Stimulated activated effector memory CD8-positive, alpha-beta T cell treated with anti-CD3 and anti-CD28 coated beads, Interleukin-12 subunit alpha, Interleukin-12 subunit beta, amount 100 ng/mL, for 72 hours (primary cell): Measurements from ENCODE around the gene RBM28.
"Not testable (repeated sequence)": the region's sequence is repeated elsewhere in the genome, so short reads cannot be mapped to it uniquely, and the experiment has no call there.

Experiments used
- ATAC-seq: fragments of 150-1000 bp; cut with Tn5 transposase; 2 replicates; pipeline ENCODE4 v1.10.0; 2021
- DNase-seq, 2 donors: peaks; one replicate each; pipeline ENCODE4 v3.0.0; 2021 to 2022; ENCODE audit warnings: low spot score in 2 of 2
- H3K27ac Mint-ChIP-seq: one replicate; pipeline ENCODE4 v1.8.0; 2022; ENCODE audit warnings: mild to moderate bottlenecking, mixed read lengths
- H3K36me3 Mint-ChIP-seq: one replicate; pipeline ENCODE4 v1.8.0; 2022; ENCODE audit warnings: mild to moderate bottlenecking, mixed read lengths
- H3K4me1 Mint-ChIP-seq: one replicate; pipeline ENCODE4 v1.8.0; 2022; ENCODE audit warnings: mixed read lengths
- H3K4me3 Mint-ChIP-seq: one replicate; pipeline ENCODE4 v1.8.0; 2022; ENCODE audit warnings: mild to moderate bottlenecking, mixed read lengths
- H3K9me3 Mint-ChIP-seq: one replicate; pipeline ENCODE4 v1.8.0; 2022; ENCODE audit warnings: mixed read lengths

The RBM28 gene

DNA sequence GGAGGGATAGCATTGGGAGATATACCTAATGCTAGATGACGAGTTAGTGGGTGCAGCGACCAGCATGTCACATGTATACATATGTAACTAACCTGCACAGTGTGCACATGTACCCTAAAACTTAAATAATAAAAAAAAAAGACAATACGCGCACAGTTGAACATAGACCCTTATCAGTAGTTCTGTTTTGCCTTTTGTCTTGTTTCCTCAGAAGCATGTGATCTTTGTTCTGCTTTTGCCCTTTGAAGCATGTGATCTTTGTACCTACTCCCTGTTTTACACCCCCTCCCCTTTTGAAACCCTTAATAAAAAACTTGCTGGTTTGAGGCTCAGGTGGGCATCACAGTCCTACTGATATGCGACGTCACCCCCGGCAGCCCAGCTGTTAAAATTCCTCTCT, 45.7 kb downstream of the RBM28 start:
- H3K27ac Mint-ChIP-seq, DNase-seq, H3K9me3 Mint-ChIP-seq, H3K4me3 Mint-ChIP-seq, H3K4me1 Mint-ChIP-seq, ATAC-seq, H3K36me3 Mint-ChIP-seq: not testable (repeated sequence)

DNA sequence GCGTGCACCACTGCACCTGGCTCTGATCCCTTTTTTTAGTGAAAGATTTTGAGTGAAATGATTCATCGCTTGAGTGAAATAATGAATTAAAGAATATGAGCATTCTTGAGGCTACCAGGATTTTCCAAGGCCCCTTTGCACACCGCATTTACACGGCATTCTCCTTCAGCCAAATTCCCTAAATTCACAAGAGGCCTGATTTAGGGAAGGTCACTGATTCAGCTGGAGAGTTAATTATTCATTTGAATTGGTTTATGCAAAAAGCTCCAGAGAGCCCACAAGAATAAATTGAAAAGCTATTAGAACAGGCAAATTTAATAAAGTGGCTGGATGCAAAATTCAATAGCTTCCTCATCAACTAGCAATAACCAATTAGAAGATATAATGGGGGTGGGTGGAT, 56.2 kb downstream of the RBM28 start:
- no peaks in the 10 kb centered on the region for H3K9me3 Mint-ChIP-seq
- DNase-seq (no peak), ATAC-seq (no peak)
- H3K27ac Mint-ChIP-seq = no peak overlapping the region
- no peak overlapping the region for H3K4me3 Mint-ChIP-seq
- no peaks in the 10 kb centered on the region for H3K36me3 Mint-ChIP-seq
- no peaks in the 10 kb centered on the region for H3K4me1 Mint-ChIP-seq

DNA sequence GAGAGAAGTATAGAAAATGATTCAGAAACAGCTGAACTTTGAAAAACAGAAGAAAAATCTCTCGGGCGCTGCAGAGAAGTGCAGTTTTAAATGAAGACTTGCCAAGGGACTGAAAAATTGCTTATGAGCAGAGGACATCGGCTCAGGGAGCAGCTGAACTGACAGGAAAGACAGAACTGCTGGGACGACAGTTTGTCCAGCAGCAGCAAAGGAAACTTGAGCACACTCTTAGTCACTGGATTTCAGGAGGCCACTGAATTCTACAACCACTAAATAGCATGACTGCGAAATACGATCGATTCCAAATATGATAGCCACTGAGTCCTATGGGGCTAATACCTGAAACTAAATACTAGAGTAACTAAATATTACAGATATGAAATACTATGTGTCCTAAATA, 59.6 kb downstream of the RBM28 start:
- Mint-ChIP-seq H3K4me3 (no peak overlapping the region), H3K36me3 (peaks cover 6% of the 10 kb centered on the region), H3K27ac (no peak overlapping the region), H3K9me3 (peaks cover 13% of the 10 kb centered on the region), H3K4me1 (no peaks in the 10 kb centered on the region)
- ATAC-seq (no peak), DNase-seq (no peak)

DNA sequence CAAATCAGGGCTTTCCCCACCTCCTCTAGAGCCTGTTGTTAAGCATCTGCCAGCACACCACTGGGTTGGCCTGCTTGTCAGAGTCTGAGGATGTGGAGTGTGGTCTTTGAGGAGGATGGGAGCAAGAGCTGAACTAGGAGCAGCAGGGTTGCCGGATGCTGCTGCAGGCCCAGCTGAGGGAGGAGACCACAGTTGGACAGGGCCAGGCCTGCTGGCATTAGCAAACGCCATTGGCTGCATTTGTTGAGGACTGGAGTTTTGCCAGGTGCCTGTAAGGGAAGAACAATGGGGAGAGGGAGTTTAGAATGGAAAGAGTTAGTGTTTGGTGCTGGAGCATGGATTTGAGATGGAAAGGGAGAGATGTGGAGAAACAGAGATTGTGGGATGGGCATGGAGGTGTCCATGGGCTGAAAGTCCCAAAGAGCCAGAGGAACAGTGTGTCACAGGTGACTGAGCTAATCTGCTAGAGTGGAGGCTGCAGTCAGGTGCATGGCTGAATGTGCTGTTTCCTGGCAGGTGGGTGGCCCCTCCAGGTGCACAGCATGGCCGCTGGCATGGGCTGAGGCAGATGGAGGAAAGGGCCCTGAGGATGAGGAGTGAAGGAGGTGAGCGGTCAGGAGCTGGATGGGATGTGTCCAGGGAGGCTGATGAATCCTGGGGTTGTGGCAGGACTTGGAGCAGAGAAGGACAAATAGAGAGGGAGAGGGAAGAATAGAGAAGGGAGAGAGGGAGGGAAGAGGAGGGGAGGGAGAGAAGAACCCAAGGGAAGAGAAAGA, 61.9 kb downstream of the RBM28 start:
- no peak overlapping the region for H3K4me3 Mint-ChIP-seq
- H3K27ac Mint-ChIP-seq = peak overlapping the region; percentile 21
- peaks cover 20% of the 10 kb centered on the region for H3K9me3 Mint-ChIP-seq
- peaks cover 6% of the 10 kb centered on the region for H3K36me3 Mint-ChIP-seq
- DNase-seq = no peak
- no peaks in the 10 kb centered on the region for H3K4me1 Mint-ChIP-seq
- no peak for ATAC-seq

DNA sequence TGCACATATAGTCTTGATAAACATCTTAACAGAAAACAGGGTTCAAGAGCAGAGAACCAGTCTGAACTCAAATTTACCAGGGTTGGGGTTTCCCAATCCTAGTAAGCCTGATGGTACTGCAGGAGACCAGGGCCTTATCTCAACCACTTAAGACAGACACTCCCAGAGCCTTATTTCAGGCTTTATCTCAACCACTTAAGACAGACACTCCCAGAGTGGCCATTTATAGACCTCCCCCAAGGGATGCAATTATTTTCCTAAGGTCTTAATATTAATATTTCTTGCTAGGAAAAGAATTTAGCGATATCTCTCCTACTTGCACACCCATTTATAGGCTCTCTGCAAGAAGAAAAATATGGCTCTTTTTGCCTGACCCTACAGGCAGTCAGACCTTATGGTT, 63.3 kb downstream of the RBM28 start:
- not testable (repeated sequence) for DNase-seq, H3K27ac Mint-ChIP-seq, H3K4me1 Mint-ChIP-seq, ATAC-seq, H3K4me3 Mint-ChIP-seq, H3K36me3 Mint-ChIP-seq
- H3K9me3 Mint-ChIP-seq = peaks cover 20% of the 10 kb centered on the region

DNA sequence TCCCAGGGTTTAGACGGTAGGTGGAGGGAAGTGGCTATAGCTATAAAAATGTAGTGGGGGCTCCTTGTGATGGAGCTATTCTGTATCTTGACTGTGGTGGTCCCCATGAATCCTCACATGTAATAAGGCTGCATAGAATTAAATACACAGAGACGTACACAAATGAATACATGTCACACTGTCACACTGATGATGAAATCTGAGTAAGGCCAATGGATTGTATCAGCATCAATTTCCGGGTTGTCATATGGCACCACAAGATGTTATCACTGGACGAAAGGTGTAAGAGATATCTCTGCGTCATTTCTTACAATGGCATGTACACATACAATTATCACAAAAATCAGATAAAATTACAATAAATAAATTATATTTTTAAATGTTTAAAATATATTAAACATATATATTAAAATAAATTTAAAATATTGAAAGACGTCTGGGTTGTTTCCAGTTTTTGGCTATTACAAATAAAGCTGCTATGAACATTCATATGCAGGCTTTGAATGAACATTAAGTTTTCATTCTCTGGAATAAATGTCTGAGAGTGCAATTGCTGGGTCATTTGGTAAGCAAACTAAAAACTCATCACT, 64.5 kb downstream of the RBM28 start:
- ATAC-seq (no peak), DNase-seq (no peak)
- H3K27ac Mint-ChIP-seq = no peak overlapping the region
- H3K4me3 Mint-ChIP-seq = no peak overlapping the region
- peaks cover 6% of the 10 kb centered on the region for H3K36me3 Mint-ChIP-seq
- no peaks in the 10 kb centered on the region for H3K4me1 Mint-ChIP-seq
- H3K9me3 Mint-ChIP-seq = peaks cover 20% of the 10 kb centered on the region

DNA sequence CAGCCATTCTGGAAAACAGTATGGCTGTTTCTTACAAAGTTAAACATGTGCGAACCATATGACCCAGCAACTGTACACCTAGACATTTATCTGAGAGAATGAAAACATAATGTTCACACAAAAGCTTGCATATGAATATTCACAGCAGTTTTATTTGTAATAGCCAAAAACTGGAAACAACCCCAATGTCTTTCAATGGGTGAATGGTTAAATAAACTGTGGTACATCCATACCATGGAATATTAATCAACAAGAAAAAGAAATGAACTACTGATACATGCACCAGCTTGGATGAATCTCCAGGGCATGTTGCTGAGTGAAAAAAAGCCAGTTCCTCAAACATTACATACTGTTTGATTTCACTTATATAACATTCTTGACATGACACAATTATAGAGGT, 65.3 kb downstream of the RBM28 start:
- Mint-ChIP-seq H3K4me3 (no peak overlapping the region), H3K27ac (no peak overlapping the region), H3K36me3 (peaks cover 6% of the 10 kb centered on the region), H3K4me1 (no peaks in the 10 kb centered on the region), H3K9me3 (peaks cover 20% of the 10 kb centered on the region)
- DNase-seq = no peak
- ATAC-seq = no peak

DNA sequence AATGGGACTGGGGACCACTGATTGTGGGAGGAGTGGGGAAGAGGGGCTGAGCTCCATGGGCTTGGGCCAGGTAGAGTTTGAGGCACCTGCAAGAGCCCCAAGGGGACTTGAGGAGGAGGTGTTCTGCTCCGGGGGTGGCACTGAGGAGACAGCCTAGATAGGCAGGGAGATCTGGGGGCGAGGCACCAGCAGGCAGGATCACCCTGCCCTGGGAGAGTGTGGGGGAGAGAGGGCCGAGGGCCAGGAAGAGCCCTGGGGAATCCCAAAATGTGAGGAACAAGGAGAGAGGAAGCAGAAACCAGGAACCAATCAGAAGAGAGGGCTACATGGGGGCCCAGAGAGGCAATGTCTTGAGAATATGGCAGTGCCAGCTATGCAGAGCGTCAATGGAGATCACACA, 68.0 kb downstream of the RBM28 start:
- H3K4me3 Mint-ChIP-seq = no peak overlapping the region
- peak overlapping the region; percentile 3 for H3K27ac Mint-ChIP-seq
- H3K9me3 Mint-ChIP-seq = peaks cover 13% of the 10 kb centered on the region

DNA sequence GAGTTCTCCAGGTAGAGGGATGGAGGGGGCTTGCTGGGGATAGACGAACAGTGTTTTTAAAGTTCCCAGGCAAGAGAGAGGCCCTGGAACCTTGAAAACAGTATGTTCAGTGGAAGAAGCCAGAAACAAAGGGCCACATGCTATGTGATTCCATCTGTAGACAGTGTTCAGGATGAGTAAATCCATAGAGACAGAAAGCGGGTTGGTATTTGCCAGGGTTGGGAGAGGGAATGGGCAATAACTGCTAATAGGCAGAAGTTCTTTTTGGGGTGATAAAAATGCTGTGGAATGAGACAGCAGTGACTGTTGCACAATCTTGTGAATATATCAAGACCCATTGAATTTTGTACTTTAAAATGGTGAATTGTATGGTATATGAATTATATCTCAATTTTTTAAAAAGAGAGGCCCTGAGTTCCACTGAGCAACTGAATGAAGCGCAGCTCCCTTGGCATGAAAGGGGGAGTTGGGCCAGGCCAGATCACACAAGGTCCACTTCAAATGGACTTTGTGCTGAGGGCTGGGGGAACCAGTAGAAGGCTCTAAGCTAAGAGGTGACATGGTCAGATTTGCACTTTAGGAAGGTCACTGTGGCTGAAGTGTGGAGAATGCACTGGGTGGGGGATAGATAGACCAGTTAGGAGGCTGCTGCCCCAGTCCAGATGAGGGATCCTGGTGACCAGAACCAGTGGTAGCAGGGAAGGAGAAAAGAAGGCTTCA, 68.7 kb downstream of the RBM28 start:
- H3K4me3 Mint-ChIP-seq = no peak overlapping the region
- no peaks in the 10 kb centered on the region for H3K4me1 Mint-ChIP-seq
- H3K27ac Mint-ChIP-seq = peak overlapping the region; percentile 3
- DNase-seq (no peak), ATAC-seq (no peak)
- peaks cover 12% of the 10 kb centered on the region for H3K9me3 Mint-ChIP-seq
- H3K36me3 Mint-ChIP-seq = no peaks in the 10 kb centered on the region

More for the DNA sequence above, 68.0 kb downstream of the RBM28 start:
- DNase-seq (no peak), ATAC-seq (no peak)
- H3K36me3 Mint-ChIP-seq = no peaks in the 10 kb centered on the region
- H3K4me1 Mint-ChIP-seq = no peaks in the 10 kb centered on the region

DNA sequence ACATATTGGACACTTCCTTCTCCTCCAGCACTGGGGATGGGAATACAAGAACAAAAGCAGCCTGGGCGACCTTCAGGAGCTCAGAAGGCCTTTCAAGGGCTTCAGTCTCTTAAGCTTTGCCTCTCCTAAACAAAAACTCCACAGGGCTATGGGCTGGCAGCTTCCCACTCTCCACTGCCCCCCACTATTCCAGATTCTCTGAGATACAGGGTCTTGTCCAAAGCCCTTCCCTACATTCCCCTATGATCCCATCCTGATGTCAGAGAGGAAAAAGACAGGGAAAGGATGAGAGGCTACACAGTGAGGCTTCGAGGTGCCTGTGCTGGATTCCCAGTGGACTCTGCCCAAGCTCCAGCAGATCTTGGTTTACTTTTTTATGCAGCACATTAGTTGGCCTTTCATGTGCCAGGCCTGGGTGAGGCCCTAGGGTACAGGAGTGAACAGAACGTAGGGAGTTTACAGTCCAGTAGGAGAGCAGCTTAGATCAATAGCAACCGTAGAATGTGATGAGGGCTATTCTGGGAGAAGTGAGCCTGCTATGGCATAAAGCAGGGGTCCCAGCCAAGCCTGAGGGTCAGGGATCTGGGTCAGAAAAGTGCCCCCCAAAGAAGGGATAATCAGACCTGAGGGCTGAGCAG, 69.3 kb downstream of the RBM28 start:
- peaks cover 7% of the 10 kb centered on the region for H3K9me3 Mint-ChIP-seq
- H3K27ac Mint-ChIP-seq = no peak overlapping the region
- H3K4me3 Mint-ChIP-seq = no peak overlapping the region
- H3K36me3 Mint-ChIP-seq = no peaks in the 10 kb centered on the region
- H3K4me1 Mint-ChIP-seq = no peaks in the 10 kb centered on the region
- ATAC-seq (no peak), DNase-seq (no peak)

DNA sequence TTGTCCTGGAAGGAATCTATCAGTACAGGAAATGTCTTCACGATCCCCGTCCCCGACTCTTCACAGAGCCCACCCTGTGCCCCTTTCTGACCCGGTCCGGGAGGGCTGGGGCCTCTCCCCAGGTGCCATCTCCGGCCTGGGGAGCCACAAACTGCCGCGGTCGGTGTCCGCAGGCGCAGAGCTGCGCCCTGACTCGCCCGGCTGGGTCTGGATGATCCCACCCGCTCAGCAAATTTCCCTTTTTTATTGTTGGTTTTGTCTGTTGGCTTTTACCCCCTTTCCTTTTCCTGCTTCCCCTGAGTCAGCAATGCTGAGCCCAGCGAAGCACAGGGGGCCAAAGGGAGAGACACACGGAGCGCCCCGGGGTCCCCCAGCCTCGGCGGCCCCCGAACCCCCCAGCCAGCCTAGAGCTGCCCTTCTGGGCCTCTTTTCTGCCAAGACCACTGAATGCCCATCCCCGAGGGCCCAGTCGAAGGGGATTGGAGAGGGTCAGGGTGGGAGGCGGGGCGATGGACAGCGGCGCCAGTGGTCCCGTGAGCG, 71.7 kb downstream of the RBM28 start:
- no peak for ATAC-seq
- Mint-ChIP-seq H3K4me3 (no peak overlapping the region), H3K27ac (no peak overlapping the region)

DNA sequence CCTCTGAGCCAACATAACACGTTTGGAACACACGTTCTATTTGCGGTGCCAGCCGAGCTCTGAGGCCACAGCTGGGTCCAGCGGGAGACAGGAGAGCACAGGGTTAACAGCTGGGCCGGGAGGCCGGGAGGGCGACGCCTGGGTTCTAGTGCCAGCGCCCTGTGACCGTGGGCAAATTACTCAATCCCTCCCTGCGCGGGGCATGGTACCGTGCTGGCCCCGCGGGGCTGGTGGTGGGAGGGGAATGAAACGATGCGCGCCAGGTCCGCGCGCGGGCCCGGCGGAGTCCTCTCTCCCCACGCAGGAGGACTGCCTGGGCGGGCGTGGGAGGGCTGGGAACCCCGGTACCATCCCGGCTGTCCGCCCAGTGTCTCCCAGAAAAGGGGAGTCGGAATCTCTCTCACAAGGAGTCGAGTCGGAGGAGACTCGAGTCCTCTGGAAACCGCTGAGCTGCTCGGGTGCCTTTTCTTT, 72.2 kb downstream of the RBM28 start:
- ATAC-seq (no peak), DNase-seq (no peak)
- no peak overlapping the region for H3K4me3 Mint-ChIP-seq
- no peaks in the 10 kb centered on the region for H3K36me3 Mint-ChIP-seq
- H3K27ac Mint-ChIP-seq = no peak overlapping the region
- H3K4me1 Mint-ChIP-seq = no peaks in the 10 kb centered on the region
- no peaks in the 10 kb centered on the region for H3K9me3 Mint-ChIP-seq

More for the DNA sequence above, 71.7 kb downstream of the RBM28 start:
- DNase-seq = no peak
- no peaks in the 10 kb centered on the region for H3K9me3 Mint-ChIP-seq
- H3K36me3 Mint-ChIP-seq = no peaks in the 10 kb centered on the region
- H3K4me1 Mint-ChIP-seq = no peaks in the 10 kb centered on the region

DNA sequence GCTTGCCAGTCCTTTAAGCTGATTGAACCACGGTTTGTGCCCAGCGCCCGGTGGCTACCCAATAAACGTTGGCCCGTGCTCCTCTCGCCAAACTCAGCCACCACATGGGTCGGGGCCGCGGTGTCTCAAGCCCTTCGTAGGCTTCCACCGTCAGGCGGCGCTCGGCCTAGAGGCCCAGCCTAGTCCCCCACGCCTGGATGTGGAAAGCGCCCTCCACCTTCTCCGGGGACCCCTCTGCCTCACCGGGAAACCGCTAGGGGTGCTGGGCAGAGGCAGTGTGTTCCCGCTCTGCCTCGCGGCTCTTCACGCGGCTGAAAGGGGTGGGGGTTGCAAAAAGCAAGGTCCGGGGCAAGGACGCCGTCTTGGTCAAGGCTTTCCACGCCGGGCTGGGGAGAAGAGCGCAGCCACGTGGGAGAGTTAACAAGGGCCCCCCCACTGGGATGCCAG, 72.9 kb downstream of the RBM28 start:
- ATAC-seq = no peak
- H3K9me3 Mint-ChIP-seq = no peaks in the 10 kb centered on the region
- H3K27ac Mint-ChIP-seq = no peak overlapping the region
- no peaks in the 10 kb centered on the region for H3K36me3 Mint-ChIP-seq
- H3K4me1 Mint-ChIP-seq = no peaks in the 10 kb centered on the region
- DNase-seq = no peak
- H3K4me3 Mint-ChIP-seq = no peak overlapping the region

DNA sequence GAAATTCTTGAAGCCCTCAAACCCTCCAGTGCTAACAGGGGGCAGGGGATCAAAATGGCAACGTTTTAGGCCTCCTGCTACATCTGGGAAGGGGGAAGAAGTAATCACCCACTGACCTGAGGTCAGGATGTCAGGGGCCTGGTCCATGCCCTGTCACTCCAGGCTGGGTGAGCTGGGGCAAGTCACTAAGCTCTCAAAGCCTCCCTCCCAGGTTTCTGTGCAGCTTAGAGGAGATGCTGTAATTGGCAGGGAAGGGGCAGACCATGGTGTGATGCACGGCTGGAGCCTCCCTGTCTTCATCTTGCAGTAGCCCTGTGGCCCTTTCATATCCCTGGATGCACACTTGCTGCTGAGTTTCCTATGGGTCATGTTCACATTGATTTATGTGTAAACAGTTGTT, 75.5 kb downstream of the RBM28 start:
- ATAC-seq (no peak), DNase-seq (no peak)
- H3K4me3 Mint-ChIP-seq = no peak overlapping the region
- H3K36me3 Mint-ChIP-seq = no peaks in the 10 kb centered on the region
- H3K4me1 Mint-ChIP-seq = no peaks in the 10 kb centered on the region
- no peaks in the 10 kb centered on the region for H3K9me3 Mint-ChIP-seq
- H3K27ac Mint-ChIP-seq = no peak overlapping the region

DNA sequence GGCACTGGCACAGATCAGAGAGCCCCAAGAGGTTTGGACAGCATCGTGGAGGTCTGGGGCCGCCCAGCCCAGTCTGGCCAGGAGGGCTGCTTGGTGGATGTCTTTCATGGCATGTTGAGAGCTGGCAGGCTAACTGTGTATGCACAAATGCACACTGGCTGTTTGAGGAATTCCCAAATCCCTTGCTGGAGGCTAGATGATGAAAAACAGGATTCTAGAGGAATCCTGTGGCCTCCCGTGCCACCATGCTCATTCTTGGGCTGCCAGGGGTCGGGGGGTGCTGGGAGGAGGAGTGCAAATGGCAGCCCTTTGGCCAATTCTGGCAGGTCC, 76.1 kb downstream of the RBM28 start:
- Mint-ChIP-seq H3K36me3 (no peaks in the 10 kb centered on the region), H3K9me3 (no peaks in the 10 kb centered on the region), H3K4me1 (no peaks in the 10 kb centered on the region), H3K27ac (no peak overlapping the region), H3K4me3 (no peak overlapping the region)
- DNase-seq (no peak), ATAC-seq (no peak)
